Activated T-helper 9 cell treated with anti-CD3 and anti-CD28 coated beads, Interleukin-2, amount 50 U/mL, for 16 hours (primary cell): ENCODE measurements around the gene ARHGAP20.
"Not testable (repeated sequence)": the region's sequence is repeated elsewhere in the genome, so short reads cannot be mapped to it uniquely, and the experiment has no call there.

Experiments used
- DNase-seq: peaks from one replicate; pipeline ENCODE4 v3.0.0-alpha.2; 2020; ENCODE audit warnings: low read depth

ARHGAP20 gene

GRCh38 chr11:110715541-110715940 is 3.3 kb upstream of the ARHGAP20 start:
- no peak for DNase-seq

GRCh38 chr11:110713449-110713776 is 1.2 kb upstream of the ARHGAP20 start:
- no peak for DNase-seq

- DNase-seq, result no peak
Observed at GRCh38 chr11:110712659-110713448, 617 bp upstream of the ARHGAP20 start.

- no peak for DNase-seq
Observed at GRCh38 chr11:110711448-110711775, 825 bp downstream of the ARHGAP20 start.

- DNase-seq, result no peak
Observed at GRCh38 chr11:110710628-110711381, 1.4 kb downstream of the ARHGAP20 start.

GRCh38 chr11:110704210-110704864 is 7.9 kb downstream of the ARHGAP20 start:
- DNase-seq, result no peak

GRCh38 chr11:110691926-110692325 is 20.3 kb downstream of the ARHGAP20 start:
- DNase-seq, result no peak

GRCh38 chr11:110689306-110689705 is 22.9 kb downstream of the ARHGAP20 start:
- DNase-seq, result no peak

GRCh38 chr11:110679323-110679975 is 32.8 kb downstream of the ARHGAP20 start:
- DNase-seq, result no peak

- DNase-seq, result no peak
Observed at GRCh38 chr11:110675548-110675947, 36.7 kb downstream of the ARHGAP20 start.

- DNase-seq, result no peak
Observed at GRCh38 chr11:110665689-110666465, 46.4 kb downstream of the ARHGAP20 start.

GRCh38 chr11:110655967-110656366 is 56.3 kb downstream of the ARHGAP20 start:
- no peak for DNase-seq

GRCh38 chr11:110654456-110654855 is 57.8 kb downstream of the ARHGAP20 start:
- no peak for DNase-seq

GRCh38 chr11:110645253-110645652 is 67.0 kb downstream of the ARHGAP20 start:
- no peak for DNase-seq

GRCh38 chr11:110634370-110634769 is 77.9 kb downstream of the ARHGAP20 start:
- DNase-seq, result no peak

- no peak for DNase-seq
Observed at GRCh38 chr11:110631551-110631950, 80.7 kb downstream of the ARHGAP20 start.

- DNase-seq, result no peak
Observed at GRCh38 chr11:110629594-110629993, 82.6 kb downstream of the ARHGAP20 start.

- DNase-seq, result no peak
Observed at GRCh38 chr11:110621826-110622225, 90.4 kb downstream of the ARHGAP20 start.

- DNase-seq, result not testable (repeated sequence)
Observed at GRCh38 chr11:110619366-110619765, 92.9 kb downstream of the ARHGAP20 start.

- no peak for DNase-seq
Observed at GRCh38 chr11:110614031-110614430, 98.2 kb downstream of the ARHGAP20 start.

- no peak for DNase-seq
Observed at GRCh38 chr11:110613197-110613918, 98.9 kb downstream of the ARHGAP20 start.
